WTC11 (cell line): ENCODE measurements around the gene CDCA5. TPM values are rescaled to one million over a fixed set of nuclear protein-coding genes. Genes with fewer than 3 reads are reported as not detected.

ENCODE experiments used
- CBFB ChIP-seq: sonication (generic); formaldehyde crosslinking; IDR thresholded peaks from 2 replicates; pipeline ENCODE4 v1.8.1; 2022; ENCODE audit warnings: mild to moderate bottlenecking, low read depth, missing genetic modification reagents
- EMX1 ChIP-seq: fragments of 250-450 bp; sonication (Bioruptor Pico); IDR thresholded peaks from 2 replicates; pipeline ENCODE4 v1.8.0; 2021; ENCODE audit warnings: mild to moderate bottlenecking
- ETV6 ChIP-seq: sonication (generic); formaldehyde crosslinking; IDR thresholded peaks from 2 replicates; pipeline ENCODE4 v1.8.1; 2022; ENCODE audit warnings: mild to moderate bottlenecking, missing genetic modification reagents
- FOXK1 ChIP-seq: sonication (generic); formaldehyde crosslinking; IDR thresholded peaks from 2 replicates; pipeline ENCODE4 v1.8.0; 2022; ENCODE audit warnings: mild to moderate bottlenecking, moderate library complexity, missing genetic modification reagents
- MYBL2 ChIP-seq: sonication (generic); formaldehyde crosslinking; IDR thresholded peaks from 2 replicates; pipeline ENCODE4 v1.8.1; 2023; ENCODE audit warnings: mild to moderate bottlenecking, moderate library complexity, missing genetic modification reagents
- OVOL2 ChIP-seq: fragments of 250-450 bp; sonication (Bioruptor Pico); IDR thresholded peaks from 2 replicates; pipeline ENCODE4 v1.9.0; 2021; ENCODE audit warnings: mild to moderate bottlenecking, borderline replicate concordance
- SMAD4 ChIP-seq: sonication (generic); formaldehyde crosslinking; IDR thresholded peaks from 2 replicates; pipeline ENCODE4 v1.8.0; 2022; ENCODE audit warnings: mild to moderate bottlenecking, missing genetic modification reagents
- SOX15 ChIP-seq: fragments of 250-450 bp; sonication (Bioruptor Pico); IDR thresholded peaks from 2 replicates; pipeline ENCODE4 v1.9.0; 2021; ENCODE audit warnings: mild to moderate bottlenecking
- TEAD1 ChIP-seq: sonication (generic); formaldehyde crosslinking; IDR thresholded peaks from 2 replicates; pipeline ENCODE4 v1.8.0; 2022; ENCODE audit warnings: mild to moderate bottlenecking, missing genetic modification reagents
- TEAD4 ChIP-seq: sonication (generic); formaldehyde crosslinking; IDR thresholded peaks from 2 replicates; pipeline ENCODE4 v1.8.0; 2022; ENCODE audit warnings: mild to moderate bottlenecking, missing genetic modification reagents
- TP53 ChIP-seq: sonication (generic); formaldehyde crosslinking; IDR thresholded peaks from 2 replicates; pipeline ENCODE4 v1.8.1; 2023; ENCODE audit warnings: mild to moderate bottlenecking, missing genetic modification reagents
- ZNF232 ChIP-seq: sonication (generic); formaldehyde crosslinking; IDR thresholded peaks from 2 replicates; pipeline ENCODE4 v1.8.0; 2022; ENCODE audit warnings: mild to moderate bottlenecking, missing genetic modification reagents
- ZNF263 ChIP-seq: sonication (generic); formaldehyde crosslinking; IDR thresholded peaks from 2 replicates; pipeline ENCODE4 v1.8.1; 2022; ENCODE audit warnings: low read depth, mild to moderate bottlenecking, moderate library complexity, missing genetic modification reagents
- ZNF317 ChIP-seq: sonication (generic); formaldehyde crosslinking; IDR thresholded peaks from 2 replicates; pipeline ENCODE4 v1.8.1; 2023; ENCODE audit warnings: low read depth, mild to moderate bottlenecking, moderate library complexity, missing genetic modification reagents, borderline replicate concordance
- ZNF423 ChIP-seq: fragments of 250-450 bp; sonication (Bioruptor Pico); IDR thresholded peaks from 2 replicates; pipeline ENCODE4 v2.1.2; 2022; ENCODE audit warnings: mild to moderate bottlenecking, moderate library complexity
- total RNA-seq: library from RNA; stranded (reverse); gene quantifications from 3 replicates; pipeline ENCODE4 v1.2.3, GENCODE V29; 2021
- TF ChIP-seq, protein P1 (sequence below): sonication (generic); formaldehyde crosslinking; IDR thresholded peaks from 2 replicates; pipeline ENCODE4 v1.8.1; 2023; ENCODE audit warnings: mild to moderate bottlenecking, missing genetic modification reagents, moderate library complexity
- TF ChIP-seq, protein P2 (sequence below): sonication (generic); formaldehyde crosslinking; IDR thresholded peaks from 2 replicates; pipeline ENCODE4 v1.8.1; 2023; ENCODE audit warnings: mild to moderate bottlenecking, missing genetic modification reagents
- TF ChIP-seq, protein P3 (sequence below): fragments of 250-450 bp; sonication (Bioruptor Pico); IDR thresholded peaks from 2 replicates; pipeline ENCODE4 v1.8.0; 2021; ENCODE audit warnings: mild to moderate bottlenecking
- TF ChIP-seq, protein P4 (sequence below): sonication (generic); formaldehyde crosslinking; IDR thresholded peaks from 2 replicates; pipeline ENCODE4 v1.8.1; 2022; ENCODE audit warnings: mild to moderate bottlenecking, moderate library complexity, missing genetic modification reagents
- TF ChIP-seq, protein P5 (sequence below): sonication (generic); formaldehyde crosslinking; IDR thresholded peaks from 2 replicates; pipeline ENCODE4 v1.8.0; 2022; ENCODE audit warnings: mild to moderate bottlenecking, missing genetic modification reagents
- TF ChIP-seq, protein P6 (sequence below): sonication (generic); formaldehyde crosslinking; IDR thresholded peaks from 2 replicates; pipeline ENCODE4 v1.8.1; 2023; ENCODE audit warnings: mild to moderate bottlenecking, missing genetic modification reagents
- TF ChIP-seq, protein P7 (sequence below): sonication (generic); formaldehyde crosslinking; IDR thresholded peaks from 2 replicates; pipeline ENCODE4 v1.8.1; 2023; ENCODE audit warnings: mild to moderate bottlenecking, missing genetic modification reagents, moderate library complexity
- TF ChIP-seq, protein P8 (sequence below): sonication (generic); formaldehyde crosslinking; IDR thresholded peaks from 2 replicates; pipeline ENCODE4 v1.8.0; 2023; ENCODE audit warnings: missing genetic modification reagents, mild to moderate bottlenecking, borderline replicate concordance
- TF ChIP-seq, protein P9 (sequence below): sonication (generic); formaldehyde crosslinking; IDR thresholded peaks from 2 replicates; pipeline ENCODE4 v1.8.1; 2022; ENCODE audit warnings: low read depth, missing genetic modification reagents, borderline replicate concordance

Gene CDCA5
- total RNA-seq, 1 experiment from 2014 or later, result 95.9 TPM

DNA sequence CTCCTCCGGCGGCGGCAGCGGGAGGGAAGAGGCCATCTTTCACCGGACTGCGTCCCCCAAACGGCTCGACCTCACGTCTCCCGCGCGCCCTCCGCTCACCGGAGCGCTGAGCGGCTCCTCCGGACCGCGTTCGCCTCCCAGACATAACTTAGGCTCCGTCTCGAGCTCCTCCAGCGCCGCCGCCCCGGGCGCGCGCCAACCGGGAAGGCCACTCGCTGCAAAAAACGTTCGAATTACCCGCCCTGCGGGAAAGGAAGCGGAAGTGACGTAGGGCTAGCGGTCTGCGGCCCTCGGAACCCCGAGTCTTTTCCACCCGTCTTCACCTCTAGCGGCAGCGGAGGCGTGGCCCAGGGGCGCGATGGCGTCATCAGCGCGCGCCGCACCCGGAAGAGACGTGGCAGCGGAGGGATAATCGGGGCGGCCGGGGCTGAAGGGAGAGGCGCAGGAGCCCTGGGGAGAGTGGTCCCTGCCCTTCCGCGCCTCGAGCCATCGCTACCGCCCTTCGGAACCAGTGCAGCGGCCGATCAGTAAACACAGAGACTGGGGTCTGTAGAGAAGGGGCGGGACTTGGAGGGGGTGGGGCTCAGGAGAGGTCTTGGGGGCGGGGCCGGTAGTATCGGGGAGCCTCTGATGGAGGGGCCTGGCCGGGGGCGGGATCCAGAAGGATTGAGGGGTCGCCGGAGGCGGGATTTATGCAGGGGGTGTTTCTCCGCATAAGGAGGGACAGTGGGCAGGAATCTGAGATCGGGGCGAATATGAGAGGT lies at the start of gene CDCA5, which contains the start of gene ZFPL1 (continued):
- no peak for TF ChIP-seq EMX1
- TF ChIP-seq, protein P1, sequence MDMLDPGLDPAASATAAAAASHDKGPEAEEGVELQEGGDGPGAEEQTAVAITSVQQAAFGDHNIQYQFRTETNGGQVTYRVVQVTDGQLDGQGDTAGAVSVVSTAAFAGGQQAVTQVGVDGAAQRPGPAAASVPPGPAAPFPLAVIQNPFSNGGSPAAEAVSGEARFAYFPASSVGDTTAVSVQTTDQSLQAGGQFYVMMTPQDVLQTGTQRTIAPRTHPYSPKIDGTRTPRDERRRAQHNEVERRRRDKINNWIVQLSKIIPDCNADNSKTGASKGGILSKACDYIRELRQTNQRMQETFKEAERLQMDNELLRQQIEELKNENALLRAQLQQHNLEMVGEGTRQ (CRISPR knock-in tag), result 0 out of 2 replicates have a peak, but pooled peaks have one; percentile 27
- TF ChIP-seq, protein P2, sequence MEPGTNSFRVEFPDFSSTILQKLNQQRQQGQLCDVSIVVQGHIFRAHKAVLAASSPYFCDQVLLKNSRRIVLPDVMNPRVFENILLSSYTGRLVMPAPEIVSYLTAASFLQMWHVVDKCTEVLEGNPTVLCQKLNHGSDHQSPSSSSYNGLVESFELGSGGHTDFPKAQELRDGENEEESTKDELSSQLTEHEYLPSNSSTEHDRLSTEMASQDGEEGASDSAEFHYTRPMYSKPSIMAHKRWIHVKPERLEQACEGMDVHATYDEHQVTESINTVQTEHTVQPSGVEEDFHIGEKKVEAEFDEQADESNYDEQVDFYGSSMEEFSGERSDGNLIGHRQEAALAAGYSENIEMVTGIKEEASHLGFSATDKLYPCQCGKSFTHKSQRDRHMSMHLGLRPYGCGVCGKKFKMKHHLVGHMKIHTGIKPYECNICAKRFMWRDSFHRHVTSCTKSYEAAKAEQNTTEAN, result no peak
- TF ChIP-seq ZNF423, result no peak
- peak; percentile 95 for TF ChIP-seq FOXK1 (CRISPR knock-in tag)
- no peak for TF ChIP-seq ZNF317 (CRISPR knock-in tag)
- no peak for TF ChIP-seq CBFB
- peak; percentile 94 for TF ChIP-seq MYBL2 (CRISPR knock-in tag)
- TF ChIP-seq, protein P3, sequence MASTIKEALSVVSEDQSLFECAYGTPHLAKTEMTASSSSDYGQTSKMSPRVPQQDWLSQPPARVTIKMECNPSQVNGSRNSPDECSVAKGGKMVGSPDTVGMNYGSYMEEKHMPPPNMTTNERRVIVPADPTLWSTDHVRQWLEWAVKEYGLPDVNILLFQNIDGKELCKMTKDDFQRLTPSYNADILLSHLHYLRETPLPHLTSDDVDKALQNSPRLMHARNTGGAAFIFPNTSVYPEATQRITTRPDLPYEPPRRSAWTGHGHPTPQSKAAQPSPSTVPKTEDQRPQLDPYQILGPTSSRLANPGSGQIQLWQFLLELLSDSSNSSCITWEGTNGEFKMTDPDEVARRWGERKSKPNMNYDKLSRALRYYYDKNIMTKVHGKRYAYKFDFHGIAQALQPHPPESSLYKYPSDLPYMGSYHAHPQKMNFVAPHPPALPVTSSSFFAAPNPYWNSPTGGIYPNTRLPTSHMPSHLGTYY, result no peak
- TF ChIP-seq ZNF232 (CRISPR knock-in tag), result 0 out of 2 replicates have a peak, but pooled peaks have one; percentile 18
- no peak for TF ChIP-seq OVOL2 (CRISPR knock-in tag)
- TF ChIP-seq TEAD1 (CRISPR knock-in tag), result peak; percentile 89
- peak; percentile 80 for TF ChIP-seq ETV6
- TF ChIP-seq, protein P4, sequence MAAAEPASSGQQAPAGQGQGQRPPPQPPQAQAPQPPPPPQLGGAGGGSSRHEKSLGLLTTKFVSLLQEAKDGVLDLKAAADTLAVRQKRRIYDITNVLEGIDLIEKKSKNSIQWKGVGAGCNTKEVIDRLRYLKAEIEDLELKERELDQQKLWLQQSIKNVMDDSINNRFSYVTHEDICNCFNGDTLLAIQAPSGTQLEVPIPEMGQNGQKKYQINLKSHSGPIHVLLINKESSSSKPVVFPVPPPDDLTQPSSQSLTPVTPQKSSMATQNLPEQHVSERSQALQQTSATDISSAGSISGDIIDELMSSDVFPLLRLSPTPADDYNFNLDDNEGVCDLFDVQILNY (CRISPR knock-in tag), result peak; percentile 92
- TF ChIP-seq, protein P5, sequence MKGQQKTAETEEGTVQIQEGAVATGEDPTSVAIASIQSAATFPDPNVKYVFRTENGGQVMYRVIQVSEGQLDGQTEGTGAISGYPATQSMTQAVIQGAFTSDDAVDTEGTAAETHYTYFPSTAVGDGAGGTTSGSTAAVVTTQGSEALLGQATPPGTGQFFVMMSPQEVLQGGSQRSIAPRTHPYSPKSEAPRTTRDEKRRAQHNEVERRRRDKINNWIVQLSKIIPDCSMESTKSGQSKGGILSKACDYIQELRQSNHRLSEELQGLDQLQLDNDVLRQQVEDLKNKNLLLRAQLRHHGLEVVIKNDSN (CRISPR knock-in tag), result peak; percentile 57
- TF ChIP-seq, protein P6, sequence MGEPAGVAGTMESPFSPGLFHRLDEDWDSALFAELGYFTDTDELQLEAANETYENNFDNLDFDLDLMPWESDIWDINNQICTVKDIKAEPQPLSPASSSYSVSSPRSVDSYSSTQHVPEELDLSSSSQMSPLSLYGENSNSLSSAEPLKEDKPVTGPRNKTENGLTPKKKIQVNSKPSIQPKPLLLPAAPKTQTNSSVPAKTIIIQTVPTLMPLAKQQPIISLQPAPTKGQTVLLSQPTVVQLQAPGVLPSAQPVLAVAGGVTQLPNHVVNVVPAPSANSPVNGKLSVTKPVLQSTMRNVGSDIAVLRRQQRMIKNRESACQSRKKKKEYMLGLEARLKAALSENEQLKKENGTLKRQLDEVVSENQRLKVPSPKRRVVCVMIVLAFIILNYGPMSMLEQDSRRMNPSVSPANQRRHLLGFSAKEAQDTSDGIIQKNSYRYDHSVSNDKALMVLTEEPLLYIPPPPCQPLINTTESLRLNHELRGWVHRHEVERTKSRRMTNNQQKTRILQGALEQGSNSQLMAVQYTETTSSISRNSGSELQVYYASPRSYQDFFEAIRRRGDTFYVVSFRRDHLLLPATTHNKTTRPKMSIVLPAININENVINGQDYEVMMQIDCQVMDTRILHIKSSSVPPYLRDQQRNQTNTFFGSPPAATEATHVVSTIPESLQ (CRISPR knock-in tag), result no peak
- TF ChIP-seq, protein P7, sequence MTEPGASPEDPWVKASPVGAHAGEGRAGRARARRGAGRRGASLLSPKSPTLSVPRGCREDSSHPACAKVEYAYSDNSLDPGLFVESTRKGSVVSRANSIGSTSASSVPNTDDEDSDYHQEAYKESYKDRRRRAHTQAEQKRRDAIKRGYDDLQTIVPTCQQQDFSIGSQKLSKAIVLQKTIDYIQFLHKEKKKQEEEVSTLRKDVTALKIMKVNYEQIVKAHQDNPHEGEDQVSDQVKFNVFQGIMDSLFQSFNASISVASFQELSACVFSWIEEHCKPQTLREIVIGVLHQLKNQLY, result no peak
- TF ChIP-seq, protein P8, sequence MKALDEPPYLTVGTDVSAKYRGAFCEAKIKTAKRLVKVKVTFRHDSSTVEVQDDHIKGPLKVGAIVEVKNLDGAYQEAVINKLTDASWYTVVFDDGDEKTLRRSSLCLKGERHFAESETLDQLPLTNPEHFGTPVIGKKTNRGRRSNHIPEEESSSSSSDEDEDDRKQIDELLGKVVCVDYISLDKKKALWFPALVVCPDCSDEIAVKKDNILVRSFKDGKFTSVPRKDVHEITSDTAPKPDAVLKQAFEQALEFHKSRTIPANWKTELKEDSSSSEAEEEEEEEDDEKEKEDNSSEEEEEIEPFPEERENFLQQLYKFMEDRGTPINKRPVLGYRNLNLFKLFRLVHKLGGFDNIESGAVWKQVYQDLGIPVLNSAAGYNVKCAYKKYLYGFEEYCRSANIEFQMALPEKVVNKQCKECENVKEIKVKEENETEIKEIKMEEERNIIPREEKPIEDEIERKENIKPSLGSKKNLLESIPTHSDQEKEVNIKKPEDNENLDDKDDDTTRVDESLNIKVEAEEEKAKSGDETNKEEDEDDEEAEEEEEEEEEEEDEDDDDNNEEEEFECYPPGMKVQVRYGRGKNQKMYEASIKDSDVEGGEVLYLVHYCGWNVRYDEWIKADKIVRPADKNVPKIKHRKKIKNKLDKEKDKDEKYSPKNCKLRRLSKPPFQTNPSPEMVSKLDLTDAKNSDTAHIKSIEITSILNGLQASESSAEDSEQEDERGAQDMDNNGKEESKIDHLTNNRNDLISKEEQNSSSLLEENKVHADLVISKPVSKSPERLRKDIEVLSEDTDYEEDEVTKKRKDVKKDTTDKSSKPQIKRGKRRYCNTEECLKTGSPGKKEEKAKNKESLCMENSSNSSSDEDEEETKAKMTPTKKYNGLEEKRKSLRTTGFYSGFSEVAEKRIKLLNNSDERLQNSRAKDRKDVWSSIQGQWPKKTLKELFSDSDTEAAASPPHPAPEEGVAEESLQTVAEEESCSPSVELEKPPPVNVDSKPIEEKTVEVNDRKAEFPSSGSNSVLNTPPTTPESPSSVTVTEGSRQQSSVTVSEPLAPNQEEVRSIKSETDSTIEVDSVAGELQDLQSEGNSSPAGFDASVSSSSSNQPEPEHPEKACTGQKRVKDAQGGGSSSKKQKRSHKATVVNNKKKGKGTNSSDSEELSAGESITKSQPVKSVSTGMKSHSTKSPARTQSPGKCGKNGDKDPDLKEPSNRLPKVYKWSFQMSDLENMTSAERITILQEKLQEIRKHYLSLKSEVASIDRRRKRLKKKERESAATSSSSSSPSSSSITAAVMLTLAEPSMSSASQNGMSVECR (CRISPR knock-in tag), result peak; percentile 94
- no peak for TF ChIP-seq ZNF263
- TF ChIP-seq SOX15, result no peak
- TF ChIP-seq TP53 (CRISPR knock-in tag), result no peak
- TF ChIP-seq, protein P9, sequence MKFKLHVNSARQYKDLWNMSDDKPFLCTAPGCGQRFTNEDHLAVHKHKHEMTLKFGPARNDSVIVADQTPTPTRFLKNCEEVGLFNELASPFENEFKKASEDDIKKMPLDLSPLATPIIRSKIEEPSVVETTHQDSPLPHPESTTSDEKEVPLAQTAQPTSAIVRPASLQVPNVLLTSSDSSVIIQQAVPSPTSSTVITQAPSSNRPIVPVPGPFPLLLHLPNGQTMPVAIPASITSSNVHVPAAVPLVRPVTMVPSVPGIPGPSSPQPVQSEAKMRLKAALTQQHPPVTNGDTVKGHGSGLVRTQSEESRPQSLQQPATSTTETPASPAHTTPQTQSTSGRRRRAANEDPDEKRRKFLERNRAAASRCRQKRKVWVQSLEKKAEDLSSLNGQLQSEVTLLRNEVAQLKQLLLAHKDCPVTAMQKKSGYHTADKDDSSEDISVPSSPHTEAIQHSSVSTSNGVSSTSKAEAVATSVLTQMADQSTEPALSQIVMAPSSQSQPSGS (CRISPR knock-in tag), result no peak
- peak; percentile 69; the same call in 1 of the 2 replicates for TF ChIP-seq SMAD4 (CRISPR knock-in tag)
- TF ChIP-seq TEAD4 (CRISPR knock-in tag), result peak; percentile 62; the same call in 1 of the 2 replicates
